IMR-90 (cell line): ENCODE measurements around the gene AKT1S1. TPM values are rescaled to one million over a fixed set of nuclear protein-coding genes. Genes with fewer than 3 reads are reported as not detected.

Experiments
- ATAC-seq: fragments of 200-7000 bp; cut with Tn5 transposase; 2 replicates; pipeline ENCODE4 v1.9.1; 2020; ENCODE audit warnings: low read depth, mild to moderate bottlenecking, moderate library complexity
- BruUV-seq: library from RNA; stranded (reverse); fragments of 400-500 nt; replicated peaks from 2 replicates; lab custom pipeline; 2021; lab: Mats Ljungman, UMichigan
- CTCF ChIA-PET: fragments of 300-600 bp; formaldehyde crosslinking; extraction: SDS; loops from one replicate; lab custom pipeline; 2021; ENCODE audit warnings: antibody characterized with exemption; lab: Yijun Ruan, JAX
- POLR2A ChIA-PET: fragments of 300-600 bp; sonication (Branson Sonifier 250); formaldehyde crosslinking; loops from one replicate; lab custom pipeline; 2022; ENCODE audit warnings: antibody characterized with exemption; ENCODE audit not compliant: unreplicated experiment; lab: Charles Lee
- DNase-seq: peaks from one replicate; pipeline ENCODE4 v3.0.0; 2013
- H2AFZ ChIP-seq: replicated peaks from 2 replicates; pipeline ENCODE3; 2013; ENCODE audit warnings: low read length, mild to moderate bottlenecking; ENCODE audit not compliant: poor library complexity
- H2AK5ac ChIP-seq: 2 replicates; pipeline ENCODE4 v1.6.1; 2013; ENCODE audit warnings: low read depth, low read length, inconsistent platforms
- H2AK9ac ChIP-seq: replicated peaks from 2 replicates; pipeline ENCODE3; 2013; ENCODE audit warnings: mild to moderate bottlenecking, low read depth, low read length, moderate library complexity; ENCODE audit not compliant: poor library complexity
- H2BK120ac ChIP-seq: 2 replicates; pipeline ENCODE4 v1.6.1; 2013; ENCODE audit warnings: low read depth, low read length, inconsistent platforms
- H2BK15ac ChIP-seq: 3 replicates; pipeline ENCODE4 v1.6.1; 2013; ENCODE audit warnings: low read depth, low read length, inconsistent platforms
- H2BK20ac ChIP-seq: 2 replicates; pipeline ENCODE4 v1.6.1; 2013; ENCODE audit warnings: low read depth, mild to moderate bottlenecking, inconsistent platforms, low read length, moderate library complexity
- H2BK5ac ChIP-seq: 2 replicates; pipeline ENCODE4 v1.6.1; 2013; ENCODE audit warnings: mild to moderate bottlenecking, low read depth, low read length, inconsistent platforms; ENCODE audit not compliant: poor library complexity, severe bottlenecking
- H3K14ac ChIP-seq: replicated peaks from 2 replicates; pipeline ENCODE4 v1.6.1; 2013; ENCODE audit warnings: low read depth, low read length, inconsistent platforms
- H3K18ac ChIP-seq: 2 replicates; pipeline ENCODE4 v1.6.1; 2013; ENCODE audit warnings: low read depth, low read length, control low read depth
- H3K23ac ChIP-seq: 2 replicates; pipeline ENCODE4 v1.6.1; 2013; ENCODE audit warnings: low read depth, low read length, inconsistent platforms
- H3K27ac ChIP-seq: 2 replicates; pipeline ENCODE4 v1.5.1; 2013; ENCODE audit warnings: mild to moderate bottlenecking, control low read depth, low read length; ENCODE audit not compliant: insufficient read depth
- H3K27me3 ChIP-seq: 2 replicates; pipeline ENCODE4 v1.6.1; 2013; ENCODE audit warnings: low read length; ENCODE audit not compliant: control insufficient read depth, insufficient read depth
- H3K36me3 ChIP-seq: 2 replicates; pipeline ENCODE4 v1.6.1; 2013; ENCODE audit warnings: low read length, mixed read lengths; ENCODE audit not compliant: control insufficient read depth, insufficient read depth
- H3K4ac ChIP-seq: 2 replicates; pipeline ENCODE4 v1.6.1; 2013; ENCODE audit warnings: low read depth, low read length, inconsistent platforms
- H3K4me1 ChIP-seq: 2 replicates; pipeline ENCODE4 v1.6.1; 2013; ENCODE audit warnings: low read length, mixed read lengths; ENCODE audit not compliant: control insufficient read depth, insufficient read depth
- H3K4me2 ChIP-seq: 2 replicates; pipeline ENCODE4 v1.6.1; 2013; ENCODE audit warnings: low read depth, mild to moderate bottlenecking, control low read depth, low read length, moderate library complexity
- H3K4me3 ChIP-seq: 2 replicates; pipeline ENCODE4 v1.5.1; 2013; ENCODE audit warnings: low read depth, mild to moderate bottlenecking, control low read depth, low read length, moderate library complexity; ENCODE audit not compliant: insufficient read depth
- H3K56ac ChIP-seq: 2 replicates; pipeline ENCODE4 v1.6.1; 2013; ENCODE audit warnings: low read length, inconsistent platforms; ENCODE audit not compliant: insufficient read depth; ENCODE audit errors: extremely low read depth
- H3K79me1 ChIP-seq, 2 experiments: 2 replicates each; pipeline ENCODE4 v1.6.1; 2013; ENCODE audit warnings: low read length in 2 of 2, inconsistent platforms in 1 of 2, low read depth in 1 of 2
- H3K9ac ChIP-seq: 2 replicates; pipeline ENCODE4 v1.6.1; 2013; ENCODE audit warnings: low read depth, low read length, control low read depth
- H3K9me1 ChIP-seq: 2 replicates; pipeline ENCODE4 v1.6.1; 2013; ENCODE audit warnings: low read length, inconsistent platforms; ENCODE audit not compliant: insufficient read depth
- H3K9me3 ChIP-seq: 2 replicates; pipeline ENCODE4 v1.6.1; 2013; ENCODE audit warnings: low read length; ENCODE audit not compliant: control insufficient read depth, insufficient read depth
- H4K20me1 ChIP-seq: 2 replicates; pipeline ENCODE4 v1.6.1; 2013; ENCODE audit warnings: low read length, inconsistent platforms; ENCODE audit not compliant: insufficient read depth
- H4K5ac ChIP-seq: 2 replicates; pipeline ENCODE4 v1.6.1; 2013; ENCODE audit warnings: mild to moderate bottlenecking, low read depth, low read length, control low read depth
- H4K8ac ChIP-seq, 2 experiments: 2 replicates each; pipeline ENCODE4 v1.6.1; 2013; ENCODE audit warnings: low read depth in 2 of 2, low read length in 2 of 2, control low read depth in 1 of 2, inconsistent platforms in 1 of 2
- H4K91ac ChIP-seq: 2 replicates; pipeline ENCODE4 v1.6.1; 2013; ENCODE audit warnings: low read depth, low read length, inconsistent platforms; ENCODE audit not compliant: insufficient read depth
- CEBPB ChIP-seq: IDR thresholded peaks from 2 replicates; pipeline ENCODE4 v1.6.1; 2012; ENCODE audit warnings: low read depth, low read length, improper control_type of control experiment
- CHD1 ChIP-seq: IDR thresholded peaks from 2 replicates; pipeline ENCODE4 v1.6.1; 2012; ENCODE audit warnings: low read depth, low read length, improper control_type of control experiment
- CTCF ChIP-seq: conservative IDR thresholded peaks from 2 replicates; pipeline ENCODE4 v1.5.1; 2012; ENCODE audit warnings: mild to moderate bottlenecking, low read depth, low read length, improper control_type of control experiment
- ELK1 ChIP-seq: fragments of 150-350 bp; IDR thresholded peaks from 2 replicates; pipeline ENCODE4 v1.6.1; 2016; ENCODE audit warnings: low read depth, mild to moderate bottlenecking, low read length, moderate library complexity, borderline replicate concordance
- FOS ChIP-seq: fragments of 150-350 bp; IDR thresholded peaks from 2 replicates; pipeline ENCODE4 v1.6.1; 2016; ENCODE audit warnings: low read depth, low read length
- MAZ ChIP-seq: IDR thresholded peaks from 2 replicates; pipeline ENCODE4 v1.6.1; 2012; ENCODE audit warnings: low read depth, mild to moderate bottlenecking, low read length, improper control_type of control experiment, moderate library complexity, borderline replicate concordance
- MXI1 ChIP-seq: IDR thresholded peaks from 2 replicates; pipeline ENCODE4 v1.6.1; 2012; ENCODE audit warnings: low read depth, mild to moderate bottlenecking, low read length, moderate library complexity, borderline replicate concordance
- NFE2L2 ChIP-seq: fragments of 150-350 bp; IDR thresholded peaks from 2 replicates; pipeline ENCODE4 v1.6.1; 2016; ENCODE audit warnings: low read depth, mild to moderate bottlenecking, low read length
- RAD21 ChIP-seq: IDR thresholded peaks from 2 replicates; pipeline ENCODE4 v1.6.1; 2012; ENCODE audit warnings: low read length, improper control_type of control experiment
- RFX5 ChIP-seq: IDR thresholded peaks from 2 replicates; pipeline ENCODE4 v1.8.0; 2012; ENCODE audit warnings: low read depth, mild to moderate bottlenecking, low read length, moderate library complexity
- SMC3 ChIP-seq: fragments of 150-350 bp; IDR thresholded peaks from 2 replicates; pipeline ENCODE4 v1.6.1; 2016; ENCODE audit warnings: low read depth, mild to moderate bottlenecking, antibody characterized with exemption, low read length, moderate library complexity
- USF2 ChIP-seq: fragments of 150-350 bp; IDR thresholded peaks from 2 replicates; pipeline ENCODE4 v1.6.1; 2017; ENCODE audit warnings: mild to moderate bottlenecking, antibody characterized with exemption, low read length, low read depth
- WGBS, 2 experiments: methylation state at CpG; one replicate each; pipeline versions ENCODE4 v1.1.5 to v1.1.7; 2013; ENCODE audit warnings: missing lambda C conversion rate in 2 of 2; ENCODE audit not compliant: insufficient read length in 1 of 2; ENCODE audit errors: extremely low coverage in 2 of 2; 5-methylcytosine and 5-hydroxymethylcytosine counted together
- dilution Hi-C: fragments of 300-500 bp; cut with HindIII; formaldehyde crosslinking; loops from one replicate; pipeline ENCODE4 v1.14.3; 2018; ENCODE audit warnings: low sequenced_read_pairs; ENCODE audit not compliant: unreplicated experiment
- in situ Hi-C: fragments of 300-500 bp; cut with MboI; formaldehyde crosslinking; loops from 3 replicates; pipeline ENCODE4 v1.14.3; 2019; ENCODE audit warnings: low sequenced_read_pairs, inconsistent platforms, mixed read lengths
- intact Hi-C: fragments of 100-400 bp; cut with micrococcal nuclease; formaldehyde crosslinking; loops from 2 replicates; pipeline ENCODE4 v1.10.0; 2022
- polyA plus RNA-seq, 3 experiments: library from polyadenylated mRNA; depleted of rRNA; stranded (reverse); fragments of >200 nt; gene quantifications; 2 replicates each; pipeline ENCODE4 v1.2.3, GENCODE V29; 2012; ENCODE audit warnings: low replicate concordance in 1 of 3
- total RNA-seq: library from RNA; depleted of rRNA; stranded (reverse); fragments of >200 nt; gene quantifications from 2 replicates; pipeline ENCODE4 v1.2.3, GENCODE V29; 2012

The AKT1S1 gene
- total and polyA plus RNA-seq, 2 of the 4 experiments (the other 2 are of a cell fraction): 3.6 to 54.4 TPM

GRCh38 chr19:49832556-49832955 lies 44.6 kb downstream of the AKT1S1 start:
- H3K4me2 ChIP-seq: no peak overlapping the region
- no peak overlapping the region for H2AK9ac ChIP-seq
- H2AFZ ChIP-seq: no peak overlapping the region
- no peak for TF ChIP-seq SMC3
- TF ChIP-seq CTCF: no peak
- no peak for TF ChIP-seq MXI1
- no peak for TF ChIP-seq MAZ
- TF ChIP-seq FOS: no peak
- TF ChIP-seq RAD21: no peak
- TF ChIP-seq CHD1: no peak
- no peak for TF ChIP-seq NFE2L2
- TF ChIP-seq CEBPB: no peak
- TF ChIP-seq USF2: no peak
- no peak for TF ChIP-seq RFX5
- no peak for TF ChIP-seq ELK1
- H2BK20ac ChIP-seq: no peak overlapping the region
- H3K9ac ChIP-seq: no peak overlapping the region
- no TSS peak for BruUV-seq
- ChIA-PET POLR2A (no interaction called here), CTCF (no interaction called here)
- peaks cover 0 to 19% of the 10 kb centered on the region in 2 experiments; a peak in 2 of 4 replicates for H3K79me1 ChIP-seq
- WGBS, 2 experiments: 91% methylated on average over 4 of the region's 9 CpGs; no CpG with 5 or more reads in 1 of the 2 experiments
- peaks cover 6% of the 10 kb centered on the region; the same call in 1 of the 2 replicates for H3K9me1 ChIP-seq
- no peak overlapping the region for H3K14ac ChIP-seq
- no peak overlapping the region for H4K5ac ChIP-seq
- H3K4me1 ChIP-seq: no peaks in the 10 kb centered on the region
- H3K23ac ChIP-seq: no peak overlapping the region
- H3K27me3 ChIP-seq: no peaks in the 10 kb centered on the region
- H2BK5ac ChIP-seq: no peak overlapping the region
- H4K91ac ChIP-seq: no peak overlapping the region
- no peaks in the 10 kb centered on the region for H3K9me3 ChIP-seq
- DNase-seq: no peak
- H3K18ac ChIP-seq: no peak overlapping the region
- ATAC-seq: no peak
- in situ Hi-C loops (no loop called here), intact Hi-C loops (no loop called here), dilution Hi-C loops (no loop called here)
- H3K4ac ChIP-seq: no peak overlapping the region
- no peak overlapping the region for H2AK5ac ChIP-seq
- no peak overlapping the region for H2BK120ac ChIP-seq
- H4K8ac ChIP-seq: no peak overlapping the region
- no peak overlapping the region for H3K4me3 ChIP-seq
- H4K20me1 ChIP-seq: peaks cover 8% of the 10 kb centered on the region
- no peak overlapping the region for H3K27ac ChIP-seq
- peaks cover 71% of the 10 kb centered on the region for H3K36me3 ChIP-seq
- no peak overlapping the region for H3K56ac ChIP-seq
- H2BK15ac ChIP-seq: no peak overlapping the region
